Endothelial cell of umbilical vein (primary cell): ENCODE data around the gene PLEKHA7. TPM values are rescaled to one million over a fixed set of nuclear protein-coding genes. Genes with fewer than 3 reads are reported as not detected.

ENCODE experiments used
- BruUV-seq: library from RNA; stranded (reverse); fragments of 400-500 nt; replicated peaks from 2 replicates; lab custom pipeline; 2021; lab: Mats Ljungman, UMichigan
- CTCF ChIA-PET: fragments of 300-600, 350-600 bp; sonication (Branson Sonifier 250); formaldehyde crosslinking; loops from one replicate; lab custom pipeline; 2021; ENCODE audit warnings: antibody characterized with exemption, inconsistent platforms; lab: Charles Lee
- POLR2A ChIA-PET: fragments of 300-600, 350-600 bp; sonication (Branson Sonifier 250); formaldehyde crosslinking; loops from one replicate; lab custom pipeline; 2021; ENCODE audit warnings: antibody characterized with exemption, inconsistent platforms; lab: Charles Lee
- DNase-seq: peaks from one replicate; pipeline ENCODE4 v3.0.0-alpha.2; 2011; ENCODE audit warnings: low read depth, low spot score
- FAIRE-seq: peaks from 2 replicates; lab custom pipeline; 2011; peaks lifted over from hg19 to GRCh38; lab: Jason Lieb, UNC
- H2AFZ ChIP-seq: 2 replicates; pipeline ENCODE4 v1.6.0; 2012; ENCODE audit warnings: low read depth, low read length, control low read depth, inconsistent platforms
- H3K27ac ChIP-seq: 2 replicates; pipeline ENCODE4 v1.5.1; 2011; ENCODE audit warnings: low read depth, mild to moderate bottlenecking, control low read depth, low read length, moderate library complexity; ENCODE audit not compliant: insufficient read depth
- H3K27me3 ChIP-seq, 2 experiments: 2 replicates each; pipeline versions ENCODE4 v1.6.0 to v1.6.1; 2011; ENCODE audit warnings: low read length in 2 of 2, mixed read lengths in 1 of 2; ENCODE audit not compliant: control insufficient read depth in 2 of 2, insufficient read depth in 2 of 2
- H3K36me3 ChIP-seq, 2 experiments: 2 replicates in 1 of 2; 3 replicates in 1 of 2; pipeline ENCODE4 v1.5.1; 2011; ENCODE audit warnings: low read length in 2 of 2, mild to moderate bottlenecking in 1 of 2, moderate library complexity in 1 of 2; ENCODE audit not compliant: control insufficient read depth in 2 of 2, insufficient read depth in 2 of 2; ENCODE audit errors: extremely low read depth in 1 of 2
- H3K4me1 ChIP-seq: 3 replicates; pipeline ENCODE4 v1.5.1; 2011; ENCODE audit warnings: mild to moderate bottlenecking, low read length; ENCODE audit not compliant: control insufficient read depth, insufficient read depth; ENCODE audit errors: extremely low read depth
- H3K4me2 ChIP-seq: 2 replicates; pipeline ENCODE4 v1.6.1; 2011; ENCODE audit warnings: low read length, control low read depth, mixed read lengths; ENCODE audit not compliant: insufficient read depth
- H3K4me3 ChIP-seq, 3 experiments: fragments of 200-600 bp in 1 of 3; sonication (generic), shearing (Covaris generic) in 1 of 3; replicated peaks in 1 of 3; 2 replicates each; pipeline ENCODE4 v1.5.1; 2011 to 2016; ENCODE audit warnings: control low read depth in 3 of 3, low read length in 3 of 3, mild to moderate bottlenecking in 2 of 3, inconsistent platforms in 1 of 3, low read depth in 1 of 3, moderate library complexity in 1 of 3; ENCODE audit not compliant: insufficient read depth in 1 of 3
- H3K79me2 ChIP-seq: 2 replicates; pipeline ENCODE4 v1.6.0; 2012; ENCODE audit warnings: low read length, inconsistent platforms; ENCODE audit not compliant: control insufficient read depth, insufficient read depth
- H3K9ac ChIP-seq: replicated peaks from 2 replicates; pipeline ENCODE3; 2011; ENCODE audit warnings: low read length, control low read depth; ENCODE audit not compliant: insufficient read depth; ENCODE audit errors: extremely low read depth
- H3K9me1 ChIP-seq: replicated peaks from 3 replicates; pipeline ENCODE4 v1.6.0; 2011; ENCODE audit warnings: mild to moderate bottlenecking, low read length; ENCODE audit not compliant: control insufficient read depth, insufficient read depth; ENCODE audit errors: extremely low read depth
- H3K9me3 ChIP-seq: replicated peaks from 2 replicates; pipeline ENCODE4 v1.5.1; 2012; ENCODE audit warnings: low read length, inconsistent platforms; ENCODE audit not compliant: control insufficient read depth, insufficient read depth
- H4K20me1 ChIP-seq: replicated peaks from 2 replicates; pipeline ENCODE3; 2011; ENCODE audit warnings: mild to moderate bottlenecking, low read length; ENCODE audit not compliant: control insufficient read depth, insufficient read depth; ENCODE audit errors: extremely low read depth
- CTCF ChIP-seq, 2 donors: IDR thresholded peaks; 1 replicate in 1 of 2; 2 replicates in 1 of 2; pipeline ENCODE4 v1.5.1; 2011; ENCODE audit warnings: low read length in 2 of 2, mild to moderate bottlenecking in 2 of 2, moderate library complexity in 2 of 2, control low read depth in 1 of 2, inconsistent platforms in 1 of 2, low read depth in 1 of 2; ENCODE audit not compliant: insufficient read depth in 1 of 2; ENCODE audit errors: extremely low read depth in 1 of 2
- EZH2 ChIP-seq: IDR thresholded peaks from 2 replicates; pipeline ENCODE4 v1.6.1; 2012; ENCODE audit warnings: borderline replicate concordance, low read depth, mild to moderate bottlenecking, moderate library complexity, low read length, inconsistent platforms; ENCODE audit not compliant: severe bottlenecking
- FOS ChIP-seq: IDR thresholded peaks from 2 replicates; pipeline ENCODE4 v1.6.1; 2011; ENCODE audit warnings: mild to moderate bottlenecking, low read length, moderate library complexity, borderline replicate concordance; ENCODE audit not compliant: insufficient read depth
- GATA2 ChIP-seq: IDR thresholded peaks from 2 replicates; pipeline ENCODE4 v1.7.0; 2011; ENCODE audit warnings: low read depth, mild to moderate bottlenecking, moderate library complexity, mixed read lengths, low read length; ENCODE audit not compliant: insufficient read length, insufficient read depth
- JUN ChIP-seq: IDR thresholded peaks from 2 replicates; pipeline ENCODE4 v1.6.1; 2011; ENCODE audit warnings: borderline replicate concordance, low read depth; ENCODE audit not compliant: insufficient read length, insufficient read depth
- MAX ChIP-seq: IDR thresholded peaks from 2 replicates; pipeline ENCODE4 v1.6.1; 2011; ENCODE audit not compliant: insufficient read depth, insufficient read length
- MYC ChIP-seq: IDR thresholded peaks from one replicate; pipeline ENCODE4 v1.6.1; 2011; ENCODE audit warnings: mild to moderate bottlenecking, low read depth, low read length
- POLR2A ChIP-seq: IDR thresholded peaks from 2 replicates; pipeline ENCODE4 v1.6.1; 2012; ENCODE audit warnings: low read depth, mild to moderate bottlenecking, control low read depth, low read length
- POLR2AphosphoS5 ChIP-seq: IDR thresholded peaks from 2 replicates; pipeline ENCODE4 v1.6.1; 2012; ENCODE audit warnings: low read depth, mild to moderate bottlenecking, control low read depth, low read length, moderate library complexity; ENCODE audit not compliant: insufficient read depth
- dilution Hi-C: fragments of 300-500 bp; cut with MboI; formaldehyde crosslinking; loops from one replicate; pipeline ENCODE4 v1.15.0; 2019; ENCODE audit warnings: low sequenced_read_pairs; ENCODE audit not compliant: extremely low pct_ligation_motif_present
- intact Hi-C: fragments of 100-400 bp; cut with micrococcal nuclease; formaldehyde crosslinking; loops from one replicate; pipeline ENCODE4 v1.10.0; 2022
- polyA plus RNA-seq, 4 experiments: library from polyadenylated mRNA; depleted of rRNA in 3 of 4; stranded (reverse) in 3 of 4; unstranded in 1 of 4; fragments of >200 nt; gene quantifications; 2 replicates each; pipeline versions ENCODE4 v1.2.1 to v1.2.3, GENCODE V29; 2011 to 2012; ENCODE audit warnings: missing spikeins in 1 of 4
- total RNA-seq: library from RNA; stranded (reverse); gene quantifications from 2 replicates; pipeline ENCODE4 v1.2.3, GENCODE V29; 2021

PLEKHA7 gene
- total and polyA plus RNA-seq, 2 donors (not counting 3 experiments of a cell fraction or from before 2014, with no cell fraction given): 1.7 to 3.8 TPM

DNA sequence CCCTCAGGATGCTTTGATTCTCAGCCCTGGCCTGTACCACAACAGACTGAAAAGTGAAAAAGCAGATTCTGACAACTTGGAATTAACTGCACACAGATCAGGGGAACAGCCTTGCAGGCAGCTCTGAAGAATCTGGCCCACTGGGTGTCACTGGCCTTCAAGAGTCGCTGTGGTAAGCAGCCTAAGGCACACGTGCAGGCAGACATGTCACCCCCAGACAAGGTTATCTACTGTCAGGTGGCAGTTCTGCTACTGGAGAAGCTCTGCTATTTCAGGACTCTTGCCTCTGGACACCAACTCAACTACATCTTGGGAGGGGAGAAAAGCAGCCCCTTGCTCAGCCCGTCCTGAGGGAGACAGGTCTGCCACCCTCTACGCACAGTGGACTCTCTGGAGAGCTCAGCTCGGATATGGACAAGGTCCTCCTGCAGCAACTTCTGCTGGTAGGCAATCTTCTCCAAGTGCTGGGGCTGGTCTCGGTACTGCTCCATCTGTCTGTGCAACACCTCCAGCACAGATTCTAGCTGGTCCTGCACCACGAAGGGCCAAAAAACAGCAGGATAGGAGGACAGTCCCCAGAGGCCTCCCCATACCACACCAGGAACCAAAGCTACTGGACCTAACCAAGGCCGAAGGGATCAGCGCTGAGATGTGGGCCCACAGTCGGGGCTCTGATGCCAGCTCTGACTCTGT lies 212.8 kb downstream of the PLEKHA7 start:
- ChIA-PET CTCF (interaction anchor here (1.0 to 3.1 kb wide), 7 partner anchors 9 to 261 kb away, joined by 4 to 17 read pairs (median 5); no protein-coding TSS in a partner anchor), POLR2A (no interaction called here)
- H3K27ac ChIP-seq: no peak overlapping the region
- DNase-seq: no peak
- intact Hi-C loops (no loop called here), dilution Hi-C loops (no loop called here)
- H3K36me3 ChIP-seq: no peaks in the 10 kb centered on the region
- no peaks in the 10 kb centered on the region for H3K9me3 ChIP-seq
- H3K79me2 ChIP-seq: no peaks in the 10 kb centered on the region
- no peaks in the 10 kb centered on the region for H3K27me3 ChIP-seq
- H4K20me1 ChIP-seq: no peaks in the 10 kb centered on the region
- no peaks in the 10 kb centered on the region for H3K9me1 ChIP-seq
- H2AFZ ChIP-seq: no peak overlapping the region
- peaks cover 6% of the 10 kb centered on the region for H3K4me1 ChIP-seq
- no peak overlapping the region for H3K4me2 ChIP-seq
- H3K9ac ChIP-seq: no peak overlapping the region
- FAIRE-seq: no peak
- no TSS peak for BruUV-seq
- no peak overlapping the region for H3K4me3 ChIP-seq
- TF ChIP-seq POLR2AphosphoS5: no peak
- no peak for TF ChIP-seq GATA2
- TF ChIP-seq POLR2A: no peak
- TF ChIP-seq MYC: no peak
- no peak for TF ChIP-seq JUN
- no peak for TF ChIP-seq EZH2
- TF ChIP-seq FOS: no peak
- TF ChIP-seq CTCF (IDR thresholded peaks at IDR 0.05; ENCODE audit: extremely low read depth in 1 of 2, insufficient read depth in 1 of 2, low read depth in 1 of 2, low read length in 2 of 2): no peak
- TF ChIP-seq MAX: no peak
